HG03025 (cell line): ENCODE measurements around the gene HHAT.
"Not testable (repeated sequence)": the region's sequence is repeated elsewhere in the genome, so short reads cannot be mapped to it uniquely, and the experiment has no call there.

ENCODE experiments used
- ATAC-seq: cut with Tn5 transposase; IDR thresholded peaks from one replicate; pipeline ENCODE4 v1.9.1; 2021; ENCODE audit warnings: mild to moderate bottlenecking, moderate library complexity; ENCODE audit not compliant: unreplicated experiment, low FRiP score

HHAT gene

GRCh38 chr1:210385228-210385627 is 56.5 kb downstream of the HHAT start:
- ATAC-seq: no peak

DNA sequence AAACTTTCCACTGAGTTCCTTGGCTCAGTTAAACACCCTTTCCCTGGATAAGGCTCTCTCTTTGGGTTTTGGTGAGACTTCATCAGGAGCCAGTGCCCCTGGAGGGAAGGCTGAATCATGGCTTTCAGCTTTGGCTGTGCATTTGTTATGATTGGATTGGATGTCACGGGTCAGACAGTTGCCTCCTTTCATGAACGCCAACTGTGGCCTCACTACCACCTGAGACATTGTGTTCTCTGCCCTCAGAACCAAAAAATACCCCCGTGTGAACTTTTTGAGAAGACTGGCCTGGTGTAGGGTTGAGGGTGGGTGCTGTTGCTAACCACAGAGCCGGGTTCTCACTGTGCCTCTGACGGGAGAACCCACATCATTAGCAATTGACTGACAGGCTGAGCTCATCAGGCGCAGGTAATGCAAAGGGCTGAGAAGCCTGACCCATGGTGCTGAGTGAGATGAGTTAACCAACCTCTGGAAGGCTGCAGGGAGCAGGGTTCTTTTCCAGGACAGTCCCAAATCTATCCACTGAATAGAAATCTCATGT is 65.6 kb downstream of the HHAT start:
- no peak for ATAC-seq

DNA sequence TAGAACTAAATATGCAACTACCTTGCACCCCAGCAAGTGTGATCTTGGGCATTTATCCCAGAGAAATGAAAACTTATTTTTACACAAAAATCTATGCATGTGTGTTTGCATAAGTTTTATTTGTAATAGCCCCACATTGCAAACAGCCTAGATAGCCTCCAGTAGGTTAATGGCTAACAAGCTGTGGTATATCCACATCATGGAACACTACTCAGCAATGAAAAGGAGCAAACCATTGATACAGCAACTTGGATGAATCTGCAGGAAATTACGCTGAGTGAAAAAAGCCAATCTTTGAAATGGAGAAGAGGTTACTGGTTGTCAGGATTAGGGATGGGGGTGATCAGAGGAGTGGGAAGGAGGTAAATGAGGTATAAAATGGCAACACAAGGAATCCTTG is 67.8 kb downstream of the HHAT start:
- ATAC-seq: no peak

GRCh38 chr1:210397252-210397651 is 68.5 kb downstream of the HHAT start:
- ATAC-seq: no peak

GRCh38 chr1:210397681-210398080 is 69.0 kb downstream of the HHAT start:
- ATAC-seq: no peak

GRCh38 chr1:210398466-210398865 is 69.8 kb downstream of the HHAT start:
- ATAC-seq: no peak

DNA sequence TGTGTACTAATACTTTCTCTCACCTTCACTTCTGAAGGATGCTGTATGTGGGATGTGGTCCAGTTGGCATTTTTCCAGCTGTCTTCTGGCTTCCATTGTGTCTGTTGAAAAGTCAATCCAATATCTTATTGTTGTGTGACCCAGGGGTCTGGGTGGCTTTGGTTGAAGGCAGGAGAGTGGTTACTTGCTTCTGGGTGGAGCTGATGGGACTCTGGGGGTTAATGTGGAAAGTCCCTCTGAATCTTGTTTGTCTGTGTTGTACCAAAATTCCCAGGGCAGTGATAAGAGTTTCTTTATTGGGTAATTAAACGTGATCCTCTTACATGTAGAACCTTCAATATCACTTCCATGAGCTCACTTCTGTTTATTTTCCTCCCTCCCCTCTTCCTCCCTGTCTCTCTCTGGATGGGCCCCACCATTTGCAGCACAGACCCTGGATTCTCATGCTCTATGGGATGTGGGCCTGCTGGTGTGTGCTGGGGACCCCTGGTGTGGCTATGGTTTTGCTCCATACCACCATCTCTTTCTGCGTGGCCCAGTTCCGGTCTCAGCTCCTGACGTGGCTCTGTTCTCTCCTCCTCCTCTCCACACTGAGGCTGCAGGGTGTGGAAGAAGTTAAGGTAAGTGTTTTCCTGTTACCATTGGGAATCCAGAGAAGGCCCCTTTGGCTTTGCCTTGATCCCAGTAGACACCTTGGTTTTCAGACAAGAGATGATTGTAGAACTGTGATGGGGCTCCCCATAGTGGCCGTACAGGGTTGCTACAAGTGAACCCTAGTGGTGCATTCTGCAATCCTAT is 71.5 kb downstream of the HHAT start:
- peak; percentile 91 for ATAC-seq

GRCh38 chr1:210402560-210402959 is 73.9 kb downstream of the HHAT start:
- no peak for ATAC-seq

DNA sequence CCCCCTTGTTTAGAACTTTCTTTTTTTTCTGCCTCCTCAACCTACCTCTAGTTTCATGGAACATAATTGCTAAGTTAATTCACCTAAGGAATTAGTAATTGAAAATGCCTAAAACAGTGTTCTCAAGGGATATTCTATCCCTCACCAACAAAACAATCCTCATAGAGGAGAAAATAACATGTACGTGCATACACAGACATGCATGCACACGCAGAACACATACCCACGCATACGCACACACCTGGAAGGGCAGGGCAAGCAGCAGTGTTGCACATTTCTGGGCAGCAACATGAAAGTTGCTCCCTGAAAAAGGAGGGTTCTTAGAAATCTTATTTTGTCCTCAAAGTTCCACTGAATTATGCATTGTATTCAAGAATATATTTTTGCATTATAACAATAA is 76.6 kb downstream of the HHAT start:
- ATAC-seq: no peak

DNA sequence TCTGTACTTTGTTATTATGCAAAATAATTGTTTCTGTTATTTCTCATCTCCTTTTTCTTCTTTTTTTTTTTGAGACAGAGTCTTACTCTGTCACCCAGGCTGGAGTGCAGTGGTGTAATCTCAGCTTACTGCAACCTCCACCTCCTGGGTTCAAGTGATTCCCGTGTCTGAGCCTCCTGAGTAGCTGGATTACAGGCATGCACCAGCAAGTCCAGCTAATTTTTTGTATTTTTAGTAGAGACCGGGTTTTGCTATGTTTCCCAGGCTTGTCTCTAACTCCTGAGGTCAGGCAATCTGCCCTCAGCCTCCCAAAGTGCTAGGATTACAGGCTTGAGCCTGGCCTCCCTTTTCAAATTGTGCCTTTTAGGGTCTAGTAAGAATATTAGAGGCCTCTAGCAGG is 77.6 kb downstream of the HHAT start:
- ATAC-seq: not testable (repeated sequence)

DNA sequence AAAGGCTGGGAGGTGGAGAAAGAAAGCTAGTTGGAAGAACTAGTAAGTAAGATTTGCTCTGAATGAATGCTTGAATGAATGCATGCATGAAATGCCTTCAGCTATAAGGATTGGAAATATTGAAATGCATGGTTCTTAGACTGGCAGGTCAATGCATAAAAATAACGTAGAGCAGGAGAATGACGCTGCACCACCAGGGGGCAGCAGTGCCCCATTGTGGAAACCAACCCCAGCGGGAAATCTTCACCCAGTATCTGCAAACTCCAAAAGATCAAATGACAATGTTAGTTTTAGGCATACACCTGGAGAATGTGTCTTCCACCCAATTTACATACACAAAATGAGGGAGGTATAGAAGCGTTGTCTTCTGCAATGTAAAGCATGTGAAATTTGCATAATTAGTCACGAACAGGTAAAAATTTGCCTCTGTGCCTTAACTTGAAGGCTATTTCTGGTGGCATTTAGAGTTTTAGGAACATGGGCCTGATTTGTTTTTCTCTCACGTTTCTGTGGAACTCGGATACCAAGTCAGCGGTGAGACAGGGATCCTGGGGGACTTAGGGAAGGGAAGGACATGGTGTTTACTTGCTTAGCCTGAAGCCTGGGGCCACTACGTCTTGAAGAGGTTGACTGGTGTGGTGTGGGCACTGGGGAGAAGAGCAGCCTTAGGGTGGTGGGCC is 78.6 kb downstream of the HHAT start:
- ATAC-seq: no peak

GRCh38 chr1:210407887-210408252 is 79.2 kb downstream of the HHAT start:
- no peak for ATAC-seq

GRCh38 chr1:210412240-210412639 is 83.5 kb downstream of the HHAT start:
- ATAC-seq: no peak

DNA sequence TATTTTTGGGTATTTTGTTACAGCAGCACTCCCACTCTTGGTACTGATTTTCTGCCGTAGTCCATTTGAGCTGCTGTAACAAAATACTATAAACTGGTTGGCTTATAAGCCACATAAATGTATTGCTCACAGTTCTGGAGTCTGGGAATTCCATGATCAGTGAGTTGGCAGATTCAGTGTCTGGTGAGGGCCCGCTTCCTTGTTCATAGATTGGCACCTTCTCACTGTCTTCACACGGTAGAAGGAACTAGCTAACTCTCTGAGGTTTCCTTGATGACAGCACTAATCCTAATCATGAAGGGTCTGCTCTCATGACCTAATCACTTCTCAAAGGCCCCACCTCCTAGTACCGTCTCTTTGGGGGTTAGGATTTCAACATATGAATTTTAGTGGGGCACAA is 85.2 kb downstream of the HHAT start:
- ATAC-seq: no peak

- no peak for ATAC-seq
Measured at GRCh38 chr1:210415846-210416448, 87.2 kb downstream of the HHAT start.

DNA sequence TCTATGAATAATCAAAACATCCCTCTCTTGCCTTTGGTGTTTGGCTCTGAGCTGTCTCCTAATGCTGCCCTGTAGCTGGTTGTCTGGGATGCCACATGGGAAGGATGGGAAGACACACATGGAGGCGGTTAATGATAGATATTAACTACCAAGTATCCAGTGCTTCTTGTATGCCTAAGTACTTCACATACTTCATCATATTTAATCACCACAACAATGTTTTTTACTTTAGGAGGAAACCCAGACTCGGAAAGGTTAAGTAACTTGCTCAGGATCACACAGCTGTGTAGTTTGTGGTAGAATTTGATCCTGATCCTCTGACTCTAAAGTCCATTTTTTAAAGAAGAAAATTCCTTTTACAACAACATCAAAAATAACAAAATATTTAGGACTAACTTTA is 88.0 kb downstream of the HHAT start:
- no peak for ATAC-seq

GRCh38 chr1:210417881-210418280 is 89.2 kb downstream of the HHAT start:
- no peak for ATAC-seq

DNA sequence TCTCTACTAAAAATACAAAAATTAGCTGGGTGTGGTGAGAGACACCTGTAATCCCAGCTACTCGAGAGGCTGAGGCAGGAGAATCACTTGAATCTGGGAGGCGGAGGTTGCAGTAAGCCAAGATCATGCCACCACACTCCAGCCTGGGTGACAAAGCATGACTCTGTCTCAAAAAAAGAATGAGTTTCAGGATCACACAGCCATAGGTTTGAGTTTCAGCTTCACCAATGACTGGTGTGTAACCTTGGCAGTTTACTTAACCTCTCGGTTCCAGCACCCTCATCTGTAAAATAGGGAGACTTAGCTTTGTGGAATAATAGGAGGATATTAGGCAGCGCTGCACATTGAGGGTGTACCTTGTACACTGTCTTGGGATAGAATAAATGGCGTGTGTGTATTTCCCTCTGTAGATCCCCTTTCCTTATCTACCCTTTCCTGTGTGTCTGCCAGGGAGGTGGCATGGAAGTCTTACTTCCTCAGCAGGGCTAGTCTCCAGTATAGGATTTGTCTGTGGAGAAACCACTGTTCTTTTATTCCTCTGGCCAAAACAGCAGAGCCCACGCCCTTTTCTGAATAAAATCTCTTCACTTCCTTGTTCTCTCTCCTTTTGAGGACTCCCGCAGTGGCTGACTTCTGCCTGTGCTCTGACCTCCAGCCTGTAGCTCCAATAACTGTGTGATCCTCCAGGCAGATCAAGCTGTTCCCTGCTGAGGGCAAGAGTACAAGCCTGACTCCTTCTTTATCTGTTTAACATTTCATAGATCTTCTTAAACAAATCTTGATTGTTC is 90.4 kb downstream of the HHAT start:
- no peak for ATAC-seq

- not testable (repeated sequence) for ATAC-seq
Measured at GRCh38 chr1:210426696-210427095, 98.0 kb downstream of the HHAT start.

DNA sequence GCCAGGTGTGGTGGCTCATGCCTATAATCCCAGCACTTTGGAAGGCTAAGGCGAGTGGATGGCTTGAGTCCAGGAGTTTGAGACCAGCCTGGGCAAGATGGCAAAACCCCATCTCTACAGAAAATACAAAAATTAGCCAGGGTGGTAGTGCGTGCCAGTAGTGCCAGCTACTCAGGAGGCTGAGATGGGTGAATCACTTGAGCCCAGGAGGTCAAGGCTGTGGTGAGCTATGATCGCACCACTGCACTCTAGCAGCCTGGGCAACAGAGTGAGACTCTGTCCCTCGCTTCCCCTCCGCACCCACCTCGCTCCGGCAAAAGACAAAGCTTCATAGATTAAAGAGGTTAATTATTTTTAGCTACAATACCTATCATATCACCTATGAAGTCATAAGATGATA is 100.0 kb downstream of the HHAT start:
- no peak for ATAC-seq

- ATAC-seq: no peak
Measured at GRCh38 chr1:210434223-210434622, 105.5 kb downstream of the HHAT start.
